Activated naive CD4-positive, alpha-beta T cell treated with anti-CD3 and anti-CD28 coated beads, Interleukin-2, amount 50 U/mL, for 16 hours (primary cell): Measurements from ENCODE around the gene TF.
A peak's percentile ranks its signal among the peaks of the same experiment; 100 is the strongest.
"Not testable (repeated sequence)": the region's sequence is repeated elsewhere in the genome, so short reads cannot be mapped to it uniquely, and the experiment has no call there.

Source experiments
- DNase-seq: peaks from one replicate; pipeline ENCODE4 v3.0.0-alpha.2; 2020

Gene TF

GRCh38 chr3:133767607-133768006, 21.4 kb downstream of the TF start:
- no peak for DNase-seq

GRCh38 chr3:133769536-133769935, 23.3 kb downstream of the TF start:
- no peak for DNase-seq

DNA sequence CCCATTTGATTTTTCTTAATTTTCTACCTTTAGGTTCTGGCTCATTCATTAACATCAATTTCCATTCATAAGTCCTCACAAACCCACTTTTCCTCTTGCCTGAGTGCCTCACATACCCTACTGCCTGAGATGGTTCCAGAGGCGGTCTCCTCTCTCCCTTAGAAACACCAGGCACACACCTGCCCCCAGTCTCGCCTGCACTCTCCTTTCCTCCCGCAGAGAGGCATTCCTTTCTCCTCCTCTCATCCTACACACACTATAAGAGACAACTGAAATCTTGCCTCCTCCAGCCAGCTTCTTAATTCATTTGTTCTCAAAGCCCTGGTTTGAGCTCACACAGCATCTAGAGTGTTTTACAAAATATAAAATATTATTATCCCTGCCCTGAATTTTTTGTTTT, 27.5 kb downstream of the TF start:
- DNase-seq: no peak

DNA sequence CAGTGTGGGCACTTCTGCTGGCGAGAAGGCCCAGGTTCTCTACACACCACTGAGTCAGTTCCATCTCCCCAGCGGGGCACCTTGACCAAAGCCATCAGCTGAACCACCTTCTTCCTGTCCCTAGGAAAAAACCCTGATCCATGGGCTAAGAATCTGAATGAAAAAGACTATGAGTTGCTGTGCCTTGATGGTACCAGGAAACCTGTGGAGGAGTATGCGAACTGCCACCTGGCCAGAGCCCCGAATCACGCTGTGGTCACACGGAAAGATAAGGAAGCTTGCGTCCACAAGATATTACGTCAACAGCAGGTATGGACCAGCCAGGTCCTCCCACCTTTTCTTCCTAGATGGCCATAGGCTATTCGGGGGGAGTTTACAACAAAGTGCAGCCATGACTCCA, 29.1 kb downstream of the TF start:
- DNase-seq: no peak

GRCh38 chr3:133775835-133776234, 29.6 kb downstream of the TF start:
- no peak for DNase-seq

- DNase-seq: no peak
These were observed 30.7 kb downstream of the TF start for GRCh38 chr3:133776794-133777438.

DNA sequence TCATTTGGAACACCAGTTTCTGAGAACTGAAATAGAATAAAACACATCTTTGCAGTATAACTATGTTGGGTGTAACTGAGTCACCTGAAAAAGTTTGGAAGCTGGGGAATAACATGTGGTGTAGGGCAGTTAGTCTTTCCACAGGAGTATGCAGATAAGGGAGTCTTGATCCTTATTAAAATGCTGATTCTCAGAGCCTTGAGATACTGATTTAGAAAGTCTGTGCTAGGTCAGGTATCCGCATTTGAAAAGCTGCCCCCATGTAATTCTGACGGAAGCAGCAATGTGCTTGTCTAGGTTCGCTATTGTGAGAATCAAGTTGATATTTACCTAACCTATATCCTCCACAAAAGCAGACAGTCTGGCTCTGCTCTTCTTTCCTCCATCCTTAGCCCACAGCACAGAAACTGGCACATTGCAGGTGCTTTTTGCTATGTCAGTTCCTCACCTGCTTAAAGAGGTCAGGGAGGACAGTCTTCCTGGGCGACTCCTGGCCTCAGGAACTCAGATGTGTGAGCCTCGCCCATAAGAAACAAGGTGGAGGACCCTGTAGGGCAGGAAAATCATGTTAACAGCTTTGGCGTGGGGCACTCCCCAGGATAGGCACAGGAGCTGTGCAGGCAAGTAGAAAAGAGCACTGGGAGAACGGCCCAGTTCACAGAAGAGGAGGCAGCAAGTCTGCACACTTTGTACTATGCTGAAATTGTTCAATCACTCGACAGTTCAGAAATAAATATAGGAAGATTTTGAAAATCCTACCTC, 31.8 kb downstream of the TF start:
- DNase-seq: no peak

DNA sequence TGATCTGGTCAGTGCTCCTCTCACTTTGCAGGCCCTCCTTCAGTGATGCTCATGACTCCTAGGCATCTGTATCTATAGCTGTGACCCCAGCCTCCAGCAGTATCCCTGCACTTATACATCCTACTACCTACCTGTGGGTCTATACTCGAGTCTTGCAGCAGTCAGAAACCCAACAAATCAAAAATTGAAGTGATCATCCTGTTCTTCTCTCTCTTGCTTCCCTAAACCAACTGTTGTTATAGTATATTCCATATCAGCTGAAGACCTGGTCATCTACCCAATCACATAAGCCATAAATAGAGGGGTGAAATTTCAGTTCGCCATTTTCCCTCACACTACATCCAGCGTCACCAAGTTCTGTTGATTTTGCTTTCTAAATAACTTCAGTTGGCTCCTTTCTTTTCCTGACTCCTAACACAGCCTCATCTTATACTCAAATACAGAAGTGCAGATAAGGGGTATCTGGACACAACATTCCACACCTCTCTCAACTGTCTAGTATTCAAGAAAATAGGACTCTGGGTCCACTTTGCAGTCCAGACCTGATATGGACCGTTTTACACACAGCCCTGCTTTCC, 33.5 kb downstream of the TF start:
- no peak for DNase-seq

GRCh38 chr3:133780756-133781155, 34.6 kb downstream of the TF start:
- not testable (repeated sequence) for DNase-seq

DNA sequence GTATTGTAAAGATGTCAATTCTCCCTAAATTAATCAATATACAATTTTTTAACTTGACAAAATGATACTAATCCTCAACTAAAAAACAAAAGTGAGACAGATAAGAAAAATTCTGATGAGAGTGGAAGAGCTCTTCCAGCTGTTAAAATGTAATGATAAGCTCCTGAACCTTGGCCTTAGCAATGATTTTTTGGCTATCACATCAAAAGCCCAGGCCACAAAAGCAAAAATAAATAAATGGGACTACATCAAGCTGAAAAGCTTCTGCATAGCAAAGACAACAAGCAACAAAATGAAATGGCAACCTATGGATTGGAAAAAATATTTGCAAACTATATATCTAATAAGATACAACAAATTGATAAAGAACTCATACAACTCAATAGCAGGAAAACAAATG, 35.4 kb downstream of the TF start:
- no peak for DNase-seq

DNA sequence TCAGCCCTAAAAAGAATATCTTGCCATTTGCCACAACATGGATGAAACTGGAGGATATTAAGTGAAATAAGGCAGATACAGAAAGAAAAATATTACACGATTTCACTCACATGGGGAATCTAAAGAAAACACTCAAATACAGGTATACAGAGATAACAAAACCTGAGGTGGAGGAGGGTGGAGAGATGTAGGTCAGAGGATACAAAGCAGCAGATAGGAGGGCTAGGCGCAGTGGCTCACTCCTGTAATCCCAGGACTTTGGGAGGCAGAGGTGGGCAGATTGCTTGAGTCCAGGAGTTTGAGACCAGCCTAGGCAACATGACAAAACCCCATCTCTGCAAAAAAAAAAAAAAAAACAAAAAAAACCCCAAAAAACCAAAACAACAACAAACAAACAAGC, 36.3 kb downstream of the TF start:
- no peak for DNase-seq

DNA sequence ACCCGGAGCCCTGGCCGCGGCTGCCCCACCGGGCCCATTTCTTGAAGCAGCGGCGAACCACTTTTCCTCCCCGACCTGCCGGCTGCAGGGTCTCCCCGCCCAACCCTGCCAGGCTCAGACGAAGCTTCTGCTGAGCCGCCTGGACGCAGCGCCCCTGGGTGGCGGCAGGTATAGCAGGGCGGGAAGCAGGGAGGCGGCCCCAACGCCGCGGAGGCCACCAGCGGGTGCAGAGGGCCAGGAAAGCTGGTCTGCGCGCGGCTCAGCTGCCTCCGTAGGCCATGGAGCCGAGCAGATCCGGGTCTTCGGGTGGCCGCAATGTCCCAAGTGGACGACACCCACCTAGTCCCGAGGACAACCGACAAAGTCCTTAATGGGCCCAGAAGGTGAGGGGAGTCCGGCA, 37.6 kb downstream of the TF start:
- no peak for DNase-seq

GRCh38 chr3:133788024-133788423, 41.8 kb downstream of the TF start:
- no peak for DNase-seq

DNA sequence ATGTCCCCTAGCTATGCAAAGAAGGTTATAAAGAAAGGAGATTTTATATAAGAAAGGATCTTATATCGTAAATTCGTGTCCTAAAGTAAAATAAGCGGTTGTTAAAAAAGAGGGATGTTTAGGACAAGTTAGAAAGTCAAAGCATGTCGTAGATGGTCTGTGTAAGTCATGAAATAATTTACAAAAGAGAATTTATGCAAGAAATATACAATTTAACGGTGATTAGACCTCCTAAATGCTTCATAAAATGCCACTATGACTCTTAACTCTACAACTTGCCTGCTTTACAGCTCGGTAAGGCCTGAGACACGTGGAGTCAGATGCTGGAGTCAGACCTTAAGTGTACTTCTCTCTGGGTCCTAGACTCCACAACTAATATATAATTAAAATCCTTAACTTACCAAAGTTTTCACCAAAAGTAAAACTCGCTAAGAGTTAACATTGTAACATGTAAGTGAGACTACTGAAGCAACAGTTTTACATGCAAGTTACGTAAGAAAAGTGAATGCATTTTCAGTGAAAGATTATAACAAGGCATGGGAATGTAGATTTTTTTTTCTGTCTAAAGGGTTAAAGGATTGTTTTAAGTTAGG, 46.1 kb downstream of the TF start:
- no peak for DNase-seq

DNA sequence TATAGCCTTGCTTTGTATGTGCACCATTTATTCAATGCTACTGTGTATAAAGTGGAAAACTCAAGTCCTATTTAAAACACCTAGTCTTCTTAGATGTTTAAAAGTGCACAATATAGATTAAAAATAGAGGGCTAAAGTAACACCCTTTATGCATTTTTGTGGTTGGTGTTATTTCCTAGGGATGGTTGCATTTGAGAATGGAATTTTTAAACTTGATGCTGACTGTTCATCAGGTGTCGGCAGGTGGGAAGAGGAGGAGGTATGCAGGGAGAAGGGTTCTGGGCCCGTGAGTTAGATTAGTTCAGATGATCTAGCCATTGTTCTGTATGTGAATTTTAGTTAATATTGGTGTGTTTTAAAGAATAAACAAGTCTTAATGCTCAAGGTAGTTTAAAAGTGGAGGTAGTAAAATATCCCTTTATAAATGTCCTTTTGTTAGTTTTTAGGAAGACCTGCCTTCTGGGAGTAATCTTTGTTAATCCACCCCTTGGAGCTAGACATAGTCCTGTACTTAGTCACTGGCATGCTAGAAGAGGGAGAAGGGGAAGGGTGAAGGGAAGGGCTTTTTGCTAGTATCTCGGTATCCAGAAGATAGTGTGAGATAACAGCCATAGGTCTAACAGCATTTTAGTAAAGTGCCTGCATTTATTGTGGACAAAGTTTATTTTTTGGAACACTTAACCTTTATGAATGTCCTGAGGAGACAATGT, 51.4 kb downstream of the TF start:
- no peak for DNase-seq

DNA sequence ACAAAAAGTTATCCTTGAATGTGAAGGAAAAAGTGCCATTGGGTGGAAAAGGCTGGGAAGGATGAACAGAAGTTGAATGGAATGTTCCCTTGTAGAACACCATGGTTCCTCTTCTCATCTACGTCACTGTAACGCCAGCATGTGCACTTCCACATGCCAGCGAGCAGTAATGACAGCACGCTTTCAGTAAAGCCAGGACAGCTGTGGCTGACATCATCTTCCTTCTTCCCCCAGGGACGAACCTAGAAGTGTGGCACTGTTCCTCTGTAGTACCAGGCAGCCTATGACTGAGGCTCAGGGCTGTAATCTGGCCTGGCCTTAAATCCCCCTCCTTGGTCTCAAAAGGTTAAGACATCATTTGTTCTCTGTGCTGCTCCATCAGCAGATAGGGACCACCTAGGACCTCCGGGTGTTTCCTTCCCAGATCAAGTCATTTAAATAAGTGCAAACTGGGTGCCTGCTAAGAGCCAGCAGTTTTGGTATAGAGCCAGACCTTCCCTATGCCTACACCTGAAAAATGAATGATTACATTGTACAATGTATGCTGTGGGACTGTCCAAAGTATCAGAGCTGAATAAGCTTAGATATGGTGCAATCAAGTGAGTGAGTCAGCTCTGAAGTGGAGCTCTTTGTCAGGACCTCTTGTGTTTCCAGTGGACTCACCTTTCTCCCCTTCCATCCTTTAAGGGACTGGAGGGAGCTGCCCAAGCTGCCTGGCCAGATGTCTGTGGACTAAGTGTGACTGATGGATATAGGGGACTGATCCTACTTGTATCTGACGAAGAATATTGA, 53.8 kb downstream of the TF start:
- no peak for DNase-seq

- no peak for DNase-seq
These were observed 57.3 kb downstream of the TF start for GRCh38 chr3:133803469-133803868.

- DNase-seq: no peak
These were observed 58.7 kb downstream of the TF start for GRCh38 chr3:133804896-133805295.

DNA sequence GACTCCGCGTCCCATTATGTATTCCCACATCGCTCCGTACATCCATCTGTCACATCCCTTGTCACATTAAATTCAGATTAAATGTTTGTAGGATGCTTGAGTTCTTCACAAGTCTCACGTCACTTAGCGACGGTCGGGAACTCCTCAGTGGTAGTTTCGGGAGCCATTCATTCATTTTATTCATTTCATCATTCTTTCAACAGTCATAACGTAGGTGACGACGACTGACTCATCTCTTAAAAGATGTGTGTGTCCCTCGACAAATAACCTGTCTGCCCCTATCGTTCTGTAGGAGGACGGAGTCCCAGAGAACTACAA, 59.1 kb downstream of the TF start:
- DNase-seq: no peak

- DNase-seq: peak; percentile 98
These were observed 59.7 kb downstream of the TF start, which contains the start of gene SRPRB for GRCh38 chr3:133805702-133806475. TSS of gene SRPRB (plus strand) at chr3:133805815. CDS start at chr3:133805849, 34 bp downstream.

DNA sequence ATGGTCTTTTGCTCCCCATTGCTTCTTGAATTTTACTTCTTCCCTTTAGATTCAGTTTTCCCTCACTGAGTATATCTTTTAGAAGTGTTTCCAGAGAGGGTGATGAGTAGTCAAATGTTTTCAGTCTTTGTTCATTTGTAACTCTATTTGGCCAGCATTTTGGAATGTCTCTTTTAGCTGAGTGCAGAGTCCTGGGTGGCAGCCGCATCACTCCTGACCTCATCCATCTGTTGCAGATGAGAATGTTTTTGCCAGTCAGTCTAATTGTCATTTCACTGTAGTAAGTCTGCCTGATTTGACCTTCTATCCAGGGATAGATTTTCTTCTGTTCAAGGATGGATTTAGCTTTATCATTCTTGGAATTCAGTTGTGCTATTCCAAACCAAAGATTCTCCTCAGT, 66.7 kb downstream of the TF start:
- DNase-seq: no peak

DNA sequence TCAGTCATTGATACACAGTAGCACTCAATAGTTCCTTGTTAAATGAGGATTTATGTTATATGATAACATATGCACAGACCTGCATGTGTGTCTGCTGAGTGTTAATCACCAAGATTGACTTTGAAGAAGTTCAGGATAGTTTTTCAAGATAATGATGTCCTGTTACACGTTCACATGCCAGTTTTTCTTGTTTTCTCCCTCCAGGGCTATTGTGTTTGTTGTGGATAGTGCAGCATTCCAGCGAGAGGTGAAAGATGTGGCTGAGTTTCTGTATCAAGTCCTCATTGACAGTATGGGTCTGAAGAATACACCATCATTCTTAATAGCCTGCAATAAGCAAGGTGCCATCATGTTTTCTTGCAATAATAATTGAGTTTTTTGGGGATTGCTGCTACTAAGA, 69.2 kb downstream of the TF start:
- no peak for DNase-seq
